ENCODE measurements around the gene ABHD4.

- TF ChIP-seq CTCF (conservative IDR thresholded peaks at IDR 0.05; ENCODE audit: low read depth, low read length) (no peak), USF2 (IDR thresholded peaks at IDR 0.05; ENCODE audit: low read depth, low read length) (no peak), RAD21 (IDR thresholded peaks at IDR 0.05; ENCODE audit: low read length) (no peak), FOS (IDR thresholded peaks at IDR 0.05; ENCODE audit: low read depth, low read length) (no peak), CEBPB (IDR thresholded peaks at IDR 0.05; ENCODE audit: low read depth, low read length) (no peak)
Observed at GRCh38 chr14:22597771-22598098, 365 bp upstream of the ABHD4 start.
